DND-41 (cell line): ENCODE results near the gene PPM1M.

ENCODE experiments used
- ATAC-seq: fragments of 200-7000 bp; cut with Tn5 transposase; 3 replicates; pipeline ENCODE4 v1.9.1; 2021; ENCODE audit warnings: low read depth; ENCODE audit not compliant: insufficient read depth
- DNase-seq: peaks from one replicate; pipeline ENCODE4 v3.0.0-alpha.2; 2020
- H2AFZ ChIP-seq: 2 replicates; pipeline ENCODE4 v1.6.0; 2012; ENCODE audit warnings: low read depth, low read length
- H3K27ac ChIP-seq: 2 replicates; pipeline ENCODE4 v1.5.1; 2012; ENCODE audit warnings: low read length, inconsistent platforms
- H3K27me3 ChIP-seq: fragments of 200-600 bp; sonication (generic); 2 replicates; pipeline ENCODE4 v1.6.0; 2012; ENCODE audit warnings: low read length, mild to moderate bottlenecking, inconsistent platforms; ENCODE audit not compliant: insufficient read depth, poor library complexity
- H3K36me3 ChIP-seq: 2 replicates; pipeline ENCODE4 v1.5.1; 2012; ENCODE audit warnings: low read length, inconsistent platforms; ENCODE audit not compliant: insufficient read depth
- H3K4me1 ChIP-seq: 2 replicates; pipeline ENCODE4 v1.5.1; 2012; ENCODE audit warnings: mild to moderate bottlenecking, low read length; ENCODE audit not compliant: insufficient read depth
- H3K4me2 ChIP-seq: 2 replicates; pipeline ENCODE4 v1.6.0; 2012; ENCODE audit warnings: mild to moderate bottlenecking, moderate library complexity, low read length, inconsistent platforms; ENCODE audit not compliant: insufficient read depth
- H3K4me3 ChIP-seq, 2 experiments: fragments of 200-600 bp in 1 of 2; shearing (Covaris generic) in 1 of 2; 2 replicates each; pipeline ENCODE4 v1.5.1; 2012 to 2016; ENCODE audit warnings: inconsistent platforms in 2 of 2, low read length in 2 of 2, mild to moderate bottlenecking in 2 of 2, low read depth in 1 of 2, moderate library complexity in 1 of 2
- H3K79me2 ChIP-seq: 2 replicates; pipeline ENCODE4 v1.6.0; 2012; ENCODE audit warnings: low read length, inconsistent platforms; ENCODE audit not compliant: insufficient read depth
- H3K9ac ChIP-seq: 2 replicates; pipeline ENCODE4 v1.6.0; 2012; ENCODE audit warnings: low read depth, mild to moderate bottlenecking, inconsistent platforms, low read length, moderate library complexity
- H3K9me3 ChIP-seq: 2 replicates; pipeline ENCODE4 v1.5.1; 2012; ENCODE audit warnings: low read length, moderate library complexity, mild to moderate bottlenecking, inconsistent platforms; ENCODE audit not compliant: insufficient read depth, severe bottlenecking
- H4K20me1 ChIP-seq: 2 replicates; pipeline ENCODE4 v1.6.0; 2012; ENCODE audit warnings: low read length; ENCODE audit not compliant: insufficient read depth
- CTCF ChIP-seq: IDR thresholded peaks from 2 replicates; pipeline ENCODE4 v1.5.1; 2012; ENCODE audit warnings: borderline replicate concordance, low read length, moderate library complexity, mild to moderate bottlenecking; ENCODE audit not compliant: poor library complexity, severe bottlenecking; ENCODE audit errors: extremely low read depth
- EZH2 ChIP-seq: IDR thresholded peaks from 3 replicates; pipeline ENCODE4 v1.6.1; 2012; ENCODE audit warnings: borderline replicate concordance, low read depth, mild to moderate bottlenecking, moderate library complexity, low read length, inconsistent platforms; ENCODE audit not compliant: severe bottlenecking

The PPM1M gene

DNA sequence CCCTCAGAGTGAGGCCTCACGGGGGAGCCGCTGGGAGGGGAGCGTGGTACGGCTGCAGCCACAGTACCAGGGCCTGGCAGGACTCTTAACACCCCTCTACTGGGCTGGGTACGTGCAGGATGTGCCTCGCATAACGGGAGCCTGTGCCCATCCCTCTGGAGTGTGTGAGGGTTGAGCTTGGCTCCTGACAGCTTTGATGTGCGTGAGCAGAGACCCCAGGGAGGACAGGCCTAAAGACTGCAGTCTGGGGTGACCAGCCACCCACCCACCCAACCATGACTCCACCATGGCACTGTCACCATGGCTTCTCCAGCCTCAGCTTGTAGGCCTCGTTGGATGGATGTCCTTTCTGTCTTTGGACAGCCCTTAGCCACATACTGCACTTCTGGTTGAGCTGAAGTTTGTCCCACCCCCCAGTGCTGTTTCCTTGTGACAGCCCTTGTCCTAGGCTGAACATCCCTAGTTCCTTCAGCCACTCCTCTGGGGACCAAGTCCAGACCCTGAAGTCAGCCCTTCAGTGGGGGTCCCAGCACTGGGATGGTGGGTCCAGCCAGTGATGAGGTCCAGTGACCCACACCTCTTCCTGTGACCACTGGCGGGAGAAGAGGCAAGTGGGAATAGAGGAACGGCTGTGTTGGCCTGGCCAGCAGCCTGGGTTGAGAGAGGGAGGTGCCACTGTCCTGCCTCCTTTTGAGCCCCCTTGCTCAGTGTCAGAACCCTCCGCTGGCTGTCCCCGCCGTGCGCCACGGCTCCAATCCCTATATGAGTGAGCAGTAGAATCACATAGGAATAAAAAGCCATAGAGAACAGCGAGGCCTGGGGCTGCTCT lies 48.1 kb downstream of the PPM1M start:
- ATAC-seq = no peak

GRCh38 chr3:52294320-52295150 lies 49.0 kb downstream of the PPM1M start:
- ATAC-seq (no peak), DNase-seq (no peak)
- H3K4me2 ChIP-seq = no peak overlapping the region
- H3K4me3 ChIP-seq = no peak overlapping the region
- peaks cover 24% of the 10 kb centered on the region for H3K36me3 ChIP-seq
- TF ChIP-seq CTCF (no peak), EZH2 (no peak)
- no peak overlapping the region for H3K9ac ChIP-seq
- no peaks in the 10 kb centered on the region for H3K27me3 ChIP-seq
- no peaks in the 10 kb centered on the region; the same call in 1 of the 2 replicates for H3K4me1 ChIP-seq
- H4K20me1 ChIP-seq = no peaks in the 10 kb centered on the region
- H2AFZ ChIP-seq = no peak overlapping the region
- H3K9me3 ChIP-seq = no peaks in the 10 kb centered on the region
- H3K79me2 ChIP-seq = peaks cover 5% of the 10 kb centered on the region; the same call in 1 of the 2 replicates
- H3K27ac ChIP-seq = no peak overlapping the region

More for the DNA sequence above, 48.1 kb downstream of the PPM1M start:
- no peak overlapping the region for H3K27ac ChIP-seq
- no peak overlapping the region for H3K4me2 ChIP-seq
- H3K4me1 ChIP-seq = peaks cover 8% of the 10 kb centered on the region
- no peak overlapping the region for H2AFZ ChIP-seq
- no peak for DNase-seq
- no peaks in the 10 kb centered on the region for H3K9me3 ChIP-seq
- H3K27me3 ChIP-seq = no peaks in the 10 kb centered on the region
- H3K4me3 ChIP-seq = no peak overlapping the region
- TF ChIP-seq CTCF (no peak), EZH2 (no peak)
- H3K36me3 ChIP-seq = peaks cover 24% of the 10 kb centered on the region
- no peaks in the 10 kb centered on the region for H4K20me1 ChIP-seq
- H3K79me2 ChIP-seq = peaks cover 13% of the 10 kb centered on the region
- H3K9ac ChIP-seq = no peak overlapping the region

GRCh38 chr3:52295671-52296208 lies 50.2 kb downstream of the PPM1M start:
- no peak for ATAC-seq
- Histone ChIP-seq H3K27me3 (no peaks in the 10 kb centered on the region), H3K9ac (no peak overlapping the region), H3K27ac (no peak overlapping the region), H3K79me2 (no peaks in the 10 kb centered on the region), H3K4me2 (no peak overlapping the region), H3K4me1 (no peaks in the 10 kb centered on the region), H2AFZ (no peak overlapping the region), H3K36me3 (peaks cover 23% of the 10 kb centered on the region), H3K4me3 (no peak overlapping the region), H3K9me3 (no peaks in the 10 kb centered on the region), H4K20me1 (no peaks in the 10 kb centered on the region)
- no peak for TF ChIP-seq EZH2
- TF ChIP-seq CTCF = no peak
- DNase-seq = no peak
